Measurements from ENCODE around the gene C1orf74. TPM values are rescaled to one million over a fixed set of nuclear protein-coding genes. Genes with fewer than 3 reads are reported as not detected.

C1orf74 gene
- total RNA-seq, 3 donors from 2014 or later (not counting 1 experiment from before 2014, with no cell fraction given), result 0.75 to 0.88 (median 0.80) TPM

DNA sequence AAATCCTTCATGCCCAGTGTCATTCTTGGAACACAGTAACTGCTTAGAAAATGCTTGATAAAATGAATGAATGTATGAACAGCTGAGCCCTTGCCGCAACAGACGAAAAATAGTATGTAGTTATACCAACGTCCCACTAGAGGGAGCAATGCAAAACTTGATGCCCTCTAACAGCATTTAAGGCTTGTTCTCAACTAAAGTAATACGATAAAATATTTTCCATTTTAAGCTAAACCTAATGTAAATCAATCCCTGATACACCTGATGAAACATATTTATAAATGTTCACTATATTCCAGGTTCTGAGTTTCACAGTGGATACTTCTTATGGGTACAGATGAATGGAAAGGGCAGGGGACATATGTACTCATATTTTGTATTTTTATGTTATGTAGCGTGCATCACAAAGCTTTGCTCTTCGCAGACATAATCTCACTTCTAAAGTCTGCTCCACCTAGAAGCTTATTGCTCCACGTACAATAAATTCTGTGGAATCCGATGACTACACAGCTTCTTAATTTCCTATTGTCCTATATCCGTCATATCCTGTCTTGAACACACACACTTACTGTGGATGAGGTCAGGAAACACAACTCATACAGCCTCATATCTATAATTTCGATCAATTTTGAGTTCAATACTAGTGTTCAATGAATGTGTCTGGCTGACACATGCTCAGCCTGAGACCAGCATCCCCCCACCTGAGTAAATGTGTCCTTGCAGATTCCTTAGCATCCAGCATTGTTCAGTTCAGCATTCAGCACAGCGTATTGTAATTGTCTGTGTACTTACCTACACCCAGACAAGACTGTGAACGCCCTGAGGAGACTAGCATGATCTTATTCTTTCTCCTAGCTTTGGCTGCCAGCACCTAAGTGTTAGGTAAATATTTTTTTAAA, 39.0 kb upstream of the C1orf74 start:
- no peak overlapping the region for H3K4me3 ChIP-seq (ENCODE audit: low read length)
- intact Hi-C loops (cut with micrococcal nuclease), result no loop called here
- peaks cover 20 to 24% of the 10 kb centered on the region in 2 donors for H3K4me1 Mint-ChIP-seq
- TF ChIP-seq, protein P1, sequence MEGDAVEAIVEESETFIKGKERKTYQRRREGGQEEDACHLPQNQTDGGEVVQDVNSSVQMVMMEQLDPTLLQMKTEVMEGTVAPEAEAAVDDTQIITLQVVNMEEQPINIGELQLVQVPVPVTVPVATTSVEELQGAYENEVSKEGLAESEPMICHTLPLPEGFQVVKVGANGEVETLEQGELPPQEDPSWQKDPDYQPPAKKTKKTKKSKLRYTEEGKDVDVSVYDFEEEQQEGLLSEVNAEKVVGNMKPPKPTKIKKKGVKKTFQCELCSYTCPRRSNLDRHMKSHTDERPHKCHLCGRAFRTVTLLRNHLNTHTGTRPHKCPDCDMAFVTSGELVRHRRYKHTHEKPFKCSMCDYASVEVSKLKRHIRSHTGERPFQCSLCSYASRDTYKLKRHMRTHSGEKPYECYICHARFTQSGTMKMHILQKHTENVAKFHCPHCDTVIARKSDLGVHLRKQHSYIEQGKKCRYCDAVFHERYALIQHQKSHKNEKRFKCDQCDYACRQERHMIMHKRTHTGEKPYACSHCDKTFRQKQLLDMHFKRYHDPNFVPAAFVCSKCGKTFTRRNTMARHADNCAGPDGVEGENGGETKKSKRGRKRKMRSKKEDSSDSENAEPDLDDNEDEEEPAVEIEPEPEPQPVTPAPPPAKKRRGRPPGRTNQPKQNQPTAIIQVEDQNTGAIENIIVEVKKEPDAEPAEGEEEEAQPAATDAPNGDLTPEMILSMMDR (IDR thresholded peaks at IDR 0.05), result peak; percentile 86
- H3K36me3 Mint-ChIP-seq, result no peaks in the 10 kb centered on the region
- peaks cover 22 to 35% of the 10 kb centered on the region in 2 donors for H3K27me3 Mint-ChIP-seq (ENCODE audit: low read depth in 2 of 2)
- H3K9me3 Mint-ChIP-seq, result no peaks in the 10 kb centered on the region
- no peak overlapping the region for H3K4me3 Mint-ChIP-seq
- no peak overlapping the region for H3K27ac Mint-ChIP-seq
- H3K36me3 ChIP-seq (ENCODE audit: control insufficient read depth, insufficient read depth, low read length), result no peaks in the 10 kb centered on the region
- ATAC-seq (peak in 2 of 3 donors; percentile 21 to 25), DNase-seq (peak in 1 of 2 donors; percentile 82)
- peaks cover 11% of the 10 kb centered on the region for H3K27me3 ChIP-seq (ENCODE audit: control insufficient read depth, insufficient read depth, low read length)
- WGBS (ENCODE audit: insufficient coverage), result 50% methylated on average over 10 of the region's 12 CpGs
- H3K4me1 ChIP-seq (ENCODE audit: control insufficient read depth, insufficient read depth, low read length), result peaks cover 8% of the 10 kb centered on the region
- no peak overlapping the region for H3K27ac ChIP-seq (ENCODE audit: low read length)
- no peaks in the 10 kb centered on the region for H3K9me3 ChIP-seq (ENCODE audit: control insufficient read depth, insufficient read depth, low read length)

DNA sequence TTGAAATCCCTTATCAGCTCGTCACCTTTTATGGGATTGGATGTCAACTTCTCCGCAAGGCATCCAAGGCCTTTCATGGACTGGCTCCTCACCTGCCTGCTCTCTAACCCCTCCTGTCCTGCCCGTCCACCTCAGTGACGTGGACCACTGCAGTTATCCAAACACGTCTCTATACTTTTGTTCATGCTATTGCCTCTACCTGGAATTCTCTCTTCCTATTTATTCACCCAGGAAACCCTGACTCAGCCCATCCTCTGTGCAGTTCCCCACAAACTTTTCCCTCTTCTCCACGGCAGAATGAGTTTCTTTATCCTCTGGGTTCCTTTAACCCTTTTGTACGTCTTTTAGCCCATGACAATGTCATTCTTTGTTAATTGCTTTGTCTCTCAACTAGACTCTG, 38.3 kb upstream of the C1orf74 start:
- H3K4me1 ChIP-seq (ENCODE audit: control insufficient read depth, insufficient read depth, low read length), result peaks cover 7% of the 10 kb centered on the region
- no peak overlapping the region for H3K27ac Mint-ChIP-seq
- WGBS (ENCODE audit: insufficient coverage), result 76% methylated on average over 7 of the region's 7 CpGs
- no peaks in the 10 kb centered on the region for H3K36me3 Mint-ChIP-seq
- no peak overlapping the region for H3K4me3 ChIP-seq (ENCODE audit: low read length)
- TF ChIP-seq, protein P1 (IDR thresholded peaks at IDR 0.05), result no peak
- H3K9me3 Mint-ChIP-seq, result no peaks in the 10 kb centered on the region
- peaks cover 18 to 22% of the 10 kb centered on the region in 2 donors for H3K4me1 Mint-ChIP-seq
- H3K27me3 ChIP-seq (ENCODE audit: control insufficient read depth, insufficient read depth, low read length), result peaks cover 12% of the 10 kb centered on the region
- DNase-seq, result no peak
- no peaks in the 10 kb centered on the region for H3K36me3 ChIP-seq (ENCODE audit: control insufficient read depth, insufficient read depth, low read length)
- no peak for ATAC-seq
- H3K27me3 Mint-ChIP-seq (ENCODE audit: low read depth in 2 of 2), result peaks cover 22 to 35% of the 10 kb centered on the region in 2 donors
- H3K9me3 ChIP-seq (ENCODE audit: control insufficient read depth, insufficient read depth, low read length), result no peaks in the 10 kb centered on the region
- intact Hi-C loops (cut with micrococcal nuclease), result no loop called here
- H3K27ac ChIP-seq (ENCODE audit: low read length), result no peak overlapping the region
- H3K4me3 Mint-ChIP-seq, result no peak overlapping the region

GRCh38 chr1:209820986-209821385, 36.6 kb upstream of the C1orf74 start:
- Histone ChIP-seq H3K27ac (ENCODE audit: low read length) (no peak overlapping the region), H3K27me3 (ENCODE audit: control insufficient read depth, insufficient read depth, low read length) (peaks cover 12% of the 10 kb centered on the region), H3K4me1 (ENCODE audit: control insufficient read depth, insufficient read depth, low read length) (no peaks in the 10 kb centered on the region), H3K4me3 (ENCODE audit: low read length) (no peak overlapping the region), H3K9me3 (ENCODE audit: control insufficient read depth, insufficient read depth, low read length) (no peaks in the 10 kb centered on the region), H3K36me3 (ENCODE audit: control insufficient read depth, insufficient read depth, low read length) (no peaks in the 10 kb centered on the region)
- ATAC-seq (no peak), DNase-seq (no peak)
- 73% methylated on average over 3 of the region's 4 CpGs for WGBS (ENCODE audit: insufficient coverage)
- H3K27ac Mint-ChIP-seq, result no peak overlapping the region
- peaks cover 10 to 12% of the 10 kb centered on the region in 2 donors for H3K4me1 Mint-ChIP-seq
- intact Hi-C loops (cut with micrococcal nuclease), result no loop called here
- TF ChIP-seq, protein P1 (IDR thresholded peaks at IDR 0.05), result no peak
- no peaks in the 10 kb centered on the region for H3K36me3 Mint-ChIP-seq
- H3K27me3 Mint-ChIP-seq (ENCODE audit: low read depth in 2 of 2), result peaks cover 22 to 35% of the 10 kb centered on the region in 2 donors
- no peaks in the 10 kb centered on the region for H3K9me3 Mint-ChIP-seq
- no peak overlapping the region for H3K4me3 Mint-ChIP-seq
